Stimulated activated CD4-positive, alpha-beta T cell treated with anti-CD3 and anti-CD28 coated beads, Interleukin-2, amount 100 ng/mL, for 48 hours (primary cell): Measurements from ENCODE around the gene TMEM164.
"Not testable (repeated sequence)": the region's sequence is repeated elsewhere in the genome, so short reads cannot be mapped to it uniquely, and the experiment has no call there.

Experiments used
- DNase-seq, 2 donors: peaks; one replicate each; pipeline ENCODE4 v3.0.0-alpha.2; 2020

TMEM164 gene

DNA sequence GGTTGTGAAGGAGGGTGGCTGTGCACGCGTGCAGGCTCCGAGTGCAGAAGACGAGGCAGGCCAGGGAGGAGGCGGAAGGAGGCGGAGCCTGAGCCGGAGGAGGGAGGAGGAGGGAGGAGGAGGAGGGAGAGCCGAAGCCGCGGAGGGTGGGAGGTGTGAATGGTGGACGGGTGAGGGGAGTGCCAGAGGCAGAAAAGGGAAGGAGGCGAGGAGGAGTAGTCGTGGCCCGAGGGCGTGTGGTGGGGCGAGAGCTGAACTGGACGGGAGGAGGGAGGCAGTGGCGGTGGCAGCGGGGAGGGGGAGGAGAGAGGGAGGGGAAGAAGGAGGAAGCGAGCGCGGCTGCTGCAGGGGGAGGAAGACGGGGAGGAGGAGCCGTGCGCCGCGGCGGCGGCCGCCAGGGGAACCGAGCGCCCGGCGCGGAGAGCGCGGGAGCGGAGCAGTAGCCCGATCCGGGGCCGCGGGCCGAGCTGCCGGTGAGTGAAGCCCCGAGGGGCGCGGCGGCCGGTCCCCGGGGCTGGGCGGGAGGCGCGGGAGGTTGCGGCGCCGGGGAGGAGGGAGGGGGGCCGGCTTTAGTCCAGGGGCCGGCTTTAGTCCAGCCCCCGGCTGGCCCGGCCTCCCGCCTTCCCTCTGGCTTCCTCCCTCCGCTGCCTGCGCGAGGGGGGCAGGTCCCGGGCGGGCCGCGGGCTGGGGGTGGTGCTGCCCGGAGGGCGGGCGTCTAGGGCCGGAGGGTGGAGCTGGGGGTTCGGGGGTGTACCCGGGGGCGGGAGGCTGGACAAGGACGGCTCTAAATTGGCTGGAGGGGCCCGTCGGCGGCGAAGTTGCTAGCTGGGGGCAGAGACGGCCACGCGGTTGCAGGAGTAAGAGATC, at the start of gene TMEM164:
Gene TMEM164, plus strand, starts transcription at position 815 of the 867 bp plus-strand sequence. CDS start 661 bp downstream, outside the sequence.
- DNase-seq = peak; percentile 61 to 62

- no peak for DNase-seq
Observed at GRCh38 chrX:109954333-109954732, 48.6 kb upstream of the TMEM164 start.

DNA sequence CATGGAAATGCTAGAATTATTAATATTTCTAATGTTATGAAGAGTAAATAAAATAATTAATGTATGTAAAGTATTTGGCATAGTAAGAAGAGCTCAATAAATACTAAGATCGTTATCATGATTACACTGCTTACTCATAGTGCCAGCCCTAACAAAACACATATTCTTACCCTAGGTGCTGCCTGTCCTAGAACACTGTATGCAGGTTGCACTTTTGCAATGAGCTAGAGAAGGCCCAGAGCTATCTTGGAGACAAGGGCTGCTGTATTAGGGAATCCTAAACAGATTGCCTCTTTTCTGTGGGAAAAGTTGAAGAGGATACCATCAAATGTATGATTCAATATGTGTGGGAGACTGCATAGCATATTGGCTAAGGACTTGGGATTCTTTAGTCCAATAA, 48.0 kb upstream of the TMEM164 start:
- DNase-seq = no peak

DNA sequence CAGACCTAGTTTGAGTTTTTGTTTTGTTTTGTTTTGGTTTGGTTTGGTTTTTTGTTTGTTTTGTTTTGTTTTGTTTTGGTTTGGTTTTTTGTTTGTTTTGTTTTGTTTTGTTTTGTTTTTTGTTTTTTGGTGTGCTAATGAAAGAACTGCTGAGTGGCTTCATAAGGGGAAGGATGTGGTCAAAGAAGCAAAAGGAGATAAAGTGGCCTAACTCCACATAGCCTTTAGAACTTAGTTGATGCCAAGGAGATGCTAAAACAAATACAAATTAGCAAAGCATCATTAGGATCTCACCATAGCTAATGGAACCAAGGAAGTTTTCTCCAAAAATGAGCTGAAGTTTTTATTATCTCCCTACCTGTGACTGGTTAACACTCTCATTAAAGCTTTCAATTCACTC, 44.6 kb upstream of the TMEM164 start:
- no peak for DNase-seq

GRCh38 chrX:109959356-109959871, 43.5 kb upstream of the TMEM164 start:
- DNase-seq = no peak

DNA sequence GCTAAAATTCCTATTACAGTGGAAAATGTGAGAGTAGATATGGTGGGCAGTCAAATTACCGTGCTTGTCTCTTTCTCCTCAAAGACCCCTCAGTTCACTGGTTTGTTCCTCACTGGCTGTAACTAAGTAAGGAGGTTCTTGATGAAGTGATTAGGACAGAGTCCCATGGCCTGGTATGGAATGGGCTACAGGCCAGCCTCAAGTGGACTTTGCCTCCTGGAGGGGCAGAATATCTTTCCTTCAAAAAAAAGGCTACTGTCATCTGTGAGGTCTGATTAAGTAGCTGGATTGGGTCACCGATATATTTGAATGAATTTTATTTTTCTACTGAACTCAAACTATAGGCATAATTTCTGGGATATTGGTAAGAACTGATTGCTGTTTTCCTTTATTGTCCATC, 38.5 kb upstream of the TMEM164 start:
- DNase-seq = no peak

GRCh38 chrX:109966246-109966645, 36.7 kb upstream of the TMEM164 start:
- no peak for DNase-seq

- DNase-seq = no peak
Observed at GRCh38 chrX:109967156-109967555, 35.8 kb upstream of the TMEM164 start.

DNA sequence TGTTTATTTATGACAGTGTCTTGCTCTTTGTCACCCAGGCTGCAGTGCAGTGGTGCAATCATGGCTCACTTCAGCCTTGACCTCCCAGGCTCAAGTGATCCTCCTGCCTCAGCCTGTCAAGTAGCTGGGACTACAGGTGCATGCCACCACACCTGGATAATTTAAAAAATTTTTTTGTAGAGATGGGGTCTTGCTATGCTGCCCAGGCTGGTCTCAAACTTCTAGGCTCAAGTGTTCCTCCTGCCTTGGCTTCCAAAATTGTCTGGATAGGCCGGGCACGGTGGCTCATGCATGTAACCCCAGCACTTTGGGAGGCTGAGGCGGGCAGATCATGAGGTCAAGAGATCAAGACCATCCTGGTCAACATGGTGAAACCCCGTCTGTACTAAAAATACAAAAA, 32.1 kb upstream of the TMEM164 start:
- not testable (repeated sequence) for DNase-seq

DNA sequence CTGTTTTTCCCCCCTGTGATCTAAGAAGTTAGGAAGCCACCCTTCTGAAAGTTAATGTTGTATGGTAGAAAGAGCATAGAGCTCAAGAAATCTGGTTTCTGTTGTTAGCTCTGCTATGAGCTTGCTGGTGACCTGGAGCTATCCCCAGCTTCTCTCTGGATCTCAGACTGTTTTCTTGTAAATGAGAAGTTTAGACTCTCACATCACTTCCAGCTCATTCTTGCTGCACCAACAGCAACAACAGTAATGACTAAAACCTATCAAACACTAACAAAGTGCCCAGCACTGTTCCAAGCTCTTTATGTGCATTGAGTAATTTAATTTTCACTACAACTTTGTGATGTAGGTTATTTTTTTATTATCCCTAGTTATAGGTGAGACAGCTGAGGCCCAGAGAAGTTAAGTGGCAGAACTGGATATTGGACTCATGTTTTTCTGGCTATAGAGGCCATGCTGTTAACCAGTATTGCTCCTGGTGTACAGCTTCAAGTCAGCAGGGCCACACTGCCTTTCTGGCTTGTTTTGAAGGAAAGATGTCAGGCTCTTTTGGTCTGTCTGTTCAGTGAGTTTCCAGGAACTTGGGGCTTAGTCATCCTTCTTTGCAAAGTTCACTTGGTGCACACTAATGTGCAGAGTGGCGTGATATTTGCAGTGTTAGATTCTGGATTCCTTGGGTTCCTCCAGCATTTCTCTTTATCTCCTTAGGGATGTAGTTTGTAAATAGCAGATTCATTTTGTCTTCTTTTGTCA, 27.8 kb upstream of the TMEM164 start:
- DNase-seq = peak in 1 of 2 donors; percentile 0

- not testable (repeated sequence) for DNase-seq
Observed at GRCh38 chrX:109985210-109985609, 17.7 kb upstream of the TMEM164 start.

DNA sequence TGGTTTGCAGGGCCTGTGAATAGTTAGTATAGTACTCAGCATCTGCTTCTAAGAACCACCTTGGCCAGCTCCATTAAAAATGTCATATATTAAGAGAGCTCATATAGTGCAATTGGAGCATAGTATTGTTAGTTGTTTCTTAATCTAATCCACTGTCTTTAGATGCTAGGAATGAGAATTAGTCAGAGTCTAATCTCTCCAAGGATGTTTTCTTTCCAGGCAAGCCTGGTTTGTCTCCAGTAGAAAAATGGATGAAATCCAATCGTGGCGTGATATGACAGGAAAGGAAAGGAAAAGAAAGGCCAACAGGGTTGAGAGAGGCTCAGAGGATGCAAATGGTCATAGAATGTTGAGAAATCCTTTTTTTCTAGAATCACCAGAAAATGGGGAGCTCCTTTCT, 15.0 kb upstream of the TMEM164 start:
- no peak for DNase-seq

- no peak for DNase-seq
Observed at GRCh38 chrX:109990582-109991276, 12.2 kb upstream of the TMEM164 start.

- DNase-seq = no peak
Observed at GRCh38 chrX:109992203-109992602, 10.7 kb upstream of the TMEM164 start.

GRCh38 chrX:109995155-109995554, 7.8 kb upstream of the TMEM164 start:
- DNase-seq = no peak

GRCh38 chrX:109997786-109998452, 5.0 kb upstream of the TMEM164 start:
- DNase-seq = no peak

GRCh38 chrX:110000000-110000399, 2.9 kb upstream of the TMEM164 start:
- no peak for DNase-seq

- no peak for DNase-seq
Observed at GRCh38 chrX:110000847-110001713, 1.8 kb upstream of the TMEM164 start.

- no peak for DNase-seq
Observed at GRCh38 chrX:110001740-110002299, 1.1 kb upstream of the TMEM164 start.

DNA sequence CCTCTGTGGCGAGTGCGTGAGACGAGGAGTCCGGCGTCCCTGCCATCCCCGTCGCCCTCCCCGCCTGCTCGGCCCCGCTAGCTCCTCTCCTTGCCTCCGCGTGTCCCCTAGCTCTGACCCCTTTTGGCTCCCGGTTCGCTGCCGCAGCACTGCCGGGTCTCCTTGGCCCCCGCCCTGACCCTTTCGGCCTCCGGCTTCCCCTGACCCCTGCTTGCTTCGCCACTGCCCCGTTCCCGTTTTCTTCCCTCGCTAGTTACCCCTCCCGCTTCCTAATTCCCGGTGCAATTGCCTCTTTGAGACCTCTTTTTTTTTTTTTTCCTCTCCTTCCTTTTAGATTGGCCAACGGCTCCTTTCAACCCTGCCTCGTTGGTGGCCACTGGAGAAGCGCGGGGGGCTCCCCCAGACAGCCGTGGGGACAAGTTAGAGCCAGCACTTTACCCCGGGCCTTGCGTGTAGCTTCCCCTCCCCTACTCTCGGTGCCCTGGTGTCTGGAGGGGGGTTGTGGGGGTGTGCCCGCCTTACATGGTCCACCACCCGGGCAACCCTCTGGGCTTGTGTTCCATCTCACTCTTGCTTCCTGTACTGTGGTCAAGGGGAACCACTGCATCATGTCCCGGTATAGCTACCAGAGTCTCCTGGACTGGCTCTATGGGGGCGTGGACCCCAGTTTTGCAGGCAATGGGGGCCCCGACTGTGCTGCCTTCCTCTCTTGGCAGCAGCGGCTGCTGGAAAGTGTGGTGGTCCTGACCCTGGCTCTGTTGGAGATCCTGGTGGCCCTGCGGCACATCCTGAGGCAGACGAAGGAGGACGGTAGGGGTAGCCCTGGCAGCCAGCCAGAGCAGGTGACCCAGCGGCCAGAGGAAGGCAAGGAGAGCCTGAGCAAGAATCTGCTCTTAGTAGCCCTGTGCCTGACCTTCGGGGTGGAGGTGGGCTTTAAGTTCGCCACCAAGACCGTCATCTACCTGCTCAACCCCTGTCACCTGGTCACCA, 548 bp downstream of the TMEM164 start:
- DNase-seq = no peak
